ENCODE results near the gene VGLL4.
"Not testable (repeated sequence)": the region's sequence is repeated elsewhere in the genome, so short reads cannot be mapped to it uniquely, and the experiment has no call there.

DNA sequence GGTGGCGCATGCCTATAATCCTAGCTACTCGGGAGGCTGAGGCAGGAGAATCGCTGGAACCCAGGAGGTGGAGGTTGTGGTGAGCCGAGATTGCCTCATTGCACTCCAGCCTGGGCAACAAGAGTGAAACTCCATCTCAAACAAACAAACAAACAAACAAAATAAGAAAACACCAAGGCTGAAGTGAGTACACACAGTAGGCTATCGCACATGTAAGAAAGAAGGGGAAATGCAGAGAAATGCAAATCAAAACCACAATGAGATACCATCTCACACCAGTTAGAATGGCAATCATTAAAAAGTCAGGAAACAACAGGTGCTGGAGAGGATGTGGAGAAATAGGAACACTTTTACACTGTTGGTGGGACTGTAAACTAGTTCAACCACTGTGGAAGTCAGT, 48.7 kb downstream of the VGLL4 start:
- TF ChIP-seq, protein P1, sequence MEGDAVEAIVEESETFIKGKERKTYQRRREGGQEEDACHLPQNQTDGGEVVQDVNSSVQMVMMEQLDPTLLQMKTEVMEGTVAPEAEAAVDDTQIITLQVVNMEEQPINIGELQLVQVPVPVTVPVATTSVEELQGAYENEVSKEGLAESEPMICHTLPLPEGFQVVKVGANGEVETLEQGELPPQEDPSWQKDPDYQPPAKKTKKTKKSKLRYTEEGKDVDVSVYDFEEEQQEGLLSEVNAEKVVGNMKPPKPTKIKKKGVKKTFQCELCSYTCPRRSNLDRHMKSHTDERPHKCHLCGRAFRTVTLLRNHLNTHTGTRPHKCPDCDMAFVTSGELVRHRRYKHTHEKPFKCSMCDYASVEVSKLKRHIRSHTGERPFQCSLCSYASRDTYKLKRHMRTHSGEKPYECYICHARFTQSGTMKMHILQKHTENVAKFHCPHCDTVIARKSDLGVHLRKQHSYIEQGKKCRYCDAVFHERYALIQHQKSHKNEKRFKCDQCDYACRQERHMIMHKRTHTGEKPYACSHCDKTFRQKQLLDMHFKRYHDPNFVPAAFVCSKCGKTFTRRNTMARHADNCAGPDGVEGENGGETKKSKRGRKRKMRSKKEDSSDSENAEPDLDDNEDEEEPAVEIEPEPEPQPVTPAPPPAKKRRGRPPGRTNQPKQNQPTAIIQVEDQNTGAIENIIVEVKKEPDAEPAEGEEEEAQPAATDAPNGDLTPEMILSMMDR (IDR thresholded peaks at IDR 0.05) = not testable (repeated sequence)
- not testable (repeated sequence) for TF ChIP-seq POLR2AphosphoS5, TCF7L2 (IDR thresholded peaks at IDR 0.05; ENCODE audit: low read depth, low read length)
